ENCODE measurements around the gene MAEA. TPM values are rescaled to one million over a fixed set of nuclear protein-coding genes. Genes with fewer than 3 reads are reported as not detected.

Gene MAEA
- polyA plus RNA-seq, 2 of the 4 experiments (the other 2 are of a cell fraction) = 46.1 to 58.4 TPM

DNA sequence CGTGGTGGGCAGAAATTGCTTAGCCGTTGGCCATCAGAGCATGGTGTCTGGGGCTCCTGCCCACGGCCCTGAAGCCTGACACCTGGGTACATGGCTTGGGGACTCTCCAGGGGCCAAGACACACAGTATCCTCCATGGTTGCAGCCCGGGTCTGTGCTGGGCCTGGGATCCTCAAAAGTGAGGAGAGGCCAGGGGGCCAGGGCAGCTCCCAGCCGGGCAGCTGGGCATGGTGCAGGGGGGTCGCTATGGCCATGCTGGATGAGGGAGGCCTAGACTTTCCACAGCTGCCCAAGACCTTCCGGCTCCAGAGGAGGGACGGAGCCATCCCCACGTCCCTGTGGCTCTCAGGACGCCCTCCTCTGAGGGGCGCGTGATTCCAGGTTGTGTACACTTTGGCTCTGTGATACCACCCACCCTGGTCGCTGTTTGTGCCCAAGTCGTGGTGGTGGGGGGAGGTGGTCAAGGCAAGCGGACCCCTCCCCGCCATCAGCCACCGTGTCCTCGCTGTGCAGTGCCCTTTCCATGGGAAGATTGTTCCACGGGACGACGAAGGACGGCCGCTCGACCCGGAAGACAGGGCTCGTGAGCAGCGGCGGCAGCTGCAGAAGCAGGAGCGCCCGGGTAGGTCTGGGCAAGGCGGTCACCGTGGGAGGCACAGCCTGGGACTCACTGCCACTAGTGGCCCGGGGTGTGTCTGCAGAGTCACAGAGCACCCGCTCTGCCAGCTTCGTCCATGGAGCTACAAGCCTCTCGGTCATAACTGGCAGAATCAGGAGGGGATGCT lies 90.9 kb downstream of the MAEA start:
- Histone ChIP-seq H3K27ac (no peak overlapping the region), H3K9me3 (no peaks in the 10 kb centered on the region), H3K4me1 (no peaks in the 10 kb centered on the region), H3K4me3 (no peak overlapping the region), H3K4me2 (no peak overlapping the region)
- CTCF ChIA-PET = no interaction called here
- POLR2A ChIA-PET = no interaction called here
- 91% methylated on average over 25 of the region's 36 CpGs for WGBS (ENCODE audit: missing lambda C conversion rate)
- TF ChIP-seq BHLHE40 (IDR thresholded peaks at IDR 0.05; ENCODE audit: low read depth, low read length) (no peak), MAZ (IDR thresholded peaks at IDR 0.05; ENCODE audit: borderline replicate concordance, low read depth, low read length) (no peak), HES2 (IDR thresholded peaks at IDR 0.05) (no peak), RARB (CRISPR knock-in tag; IDR thresholded peaks at IDR 0.05) (no peak)
- FAIRE-seq (no peak), ATAC-seq (no peak), DNase-seq (ENCODE audit: low read depth in 1 of 2, low spot score in 1 of 2) (no peak)

DNA sequence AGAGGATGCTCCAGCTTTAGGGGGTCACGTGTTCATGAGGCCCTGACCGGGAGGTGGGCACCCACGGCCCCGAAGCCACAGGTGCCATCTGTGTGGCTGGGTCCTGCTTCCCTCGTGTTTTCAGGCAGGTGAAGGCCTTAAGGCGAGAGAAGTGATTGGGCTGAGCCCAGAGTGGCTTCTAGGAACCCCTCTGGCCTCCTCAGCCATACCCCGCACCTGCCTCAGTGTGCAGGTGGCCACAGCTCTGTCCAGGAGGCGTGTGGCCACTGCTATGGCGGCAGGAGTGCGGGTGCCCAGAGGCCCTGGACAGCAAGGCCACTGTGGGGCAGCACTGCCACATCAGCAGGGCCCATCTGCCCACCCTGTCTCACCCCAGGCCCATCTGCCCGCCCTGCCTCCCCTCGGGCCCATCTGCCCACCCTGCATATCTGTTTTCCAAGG lies 91.5 kb downstream of the MAEA start:
- Histone ChIP-seq H3K9me3 (no peaks in the 10 kb centered on the region), H3K4me1 (no peaks in the 10 kb centered on the region), H3K4me3 (no peak overlapping the region), H3K27ac (no peak overlapping the region), H3K4me2 (no peak overlapping the region)
- no peak for TF ChIP-seq MAZ (IDR thresholded peaks at IDR 0.05; ENCODE audit: borderline replicate concordance, low read depth, low read length)
- TF ChIP-seq RFX5 (IDR thresholded peaks at IDR 0.05) = no peak
- TF ChIP-seq EP300 (IDR thresholded peaks at IDR 0.05) = no peak
- TF ChIP-seq ZFP36 (IDR thresholded peaks at IDR 0.05; ENCODE audit: borderline replicate concordance, partially characterized antibody) = no peak
- TF ChIP-seq NR3C1 (IDR thresholded peaks at IDR 0.05) = no peak
- TF ChIP-seq MYC (IDR thresholded peaks at IDR 0.05; ENCODE audit: borderline replicate concordance, low read length) = no peak
- no peak for TF ChIP-seq FOSB (CRISPR knock-in tag; IDR thresholded peaks at IDR 0.05)
- TF ChIP-seq FOXS1 (CRISPR knock-in tag; IDR thresholded peaks at IDR 0.05) = no peak
- TF ChIP-seq GATA3 (IDR thresholded peaks at IDR 0.05; ENCODE audit: borderline replicate concordance) = no peak
- no peak for TF ChIP-seq ZSCAN20 (CRISPR knock-in tag; IDR thresholded peaks at IDR 0.05)
- no peak for TF ChIP-seq EHMT2 (IDR thresholded peaks at IDR 0.05; ENCODE audit: low read depth)
- no peak for TF ChIP-seq HOXA7 (CRISPR knock-in tag; IDR thresholded peaks at IDR 0.05)
- TF ChIP-seq HOXB5 (CRISPR knock-in tag; IDR thresholded peaks at IDR 0.05) = no peak
- TF ChIP-seq CBX8 (IDR thresholded peaks at IDR 0.05) = no peak
- TF ChIP-seq SREBF2 (IDR thresholded peaks at IDR 0.05) = no peak
- no peak for TF ChIP-seq JUNB (IDR thresholded peaks at IDR 0.05)
- ChIA-PET CTCF (no interaction called here), POLR2A (no interaction called here)
- DNase-seq (ENCODE audit: low read depth in 1 of 2, low spot score in 1 of 2) (no peak), FAIRE-seq (no peak), ATAC-seq (no peak)
- 86% methylated on average over 11 of the region's 12 CpGs for WGBS (ENCODE audit: missing lambda C conversion rate)

DNA sequence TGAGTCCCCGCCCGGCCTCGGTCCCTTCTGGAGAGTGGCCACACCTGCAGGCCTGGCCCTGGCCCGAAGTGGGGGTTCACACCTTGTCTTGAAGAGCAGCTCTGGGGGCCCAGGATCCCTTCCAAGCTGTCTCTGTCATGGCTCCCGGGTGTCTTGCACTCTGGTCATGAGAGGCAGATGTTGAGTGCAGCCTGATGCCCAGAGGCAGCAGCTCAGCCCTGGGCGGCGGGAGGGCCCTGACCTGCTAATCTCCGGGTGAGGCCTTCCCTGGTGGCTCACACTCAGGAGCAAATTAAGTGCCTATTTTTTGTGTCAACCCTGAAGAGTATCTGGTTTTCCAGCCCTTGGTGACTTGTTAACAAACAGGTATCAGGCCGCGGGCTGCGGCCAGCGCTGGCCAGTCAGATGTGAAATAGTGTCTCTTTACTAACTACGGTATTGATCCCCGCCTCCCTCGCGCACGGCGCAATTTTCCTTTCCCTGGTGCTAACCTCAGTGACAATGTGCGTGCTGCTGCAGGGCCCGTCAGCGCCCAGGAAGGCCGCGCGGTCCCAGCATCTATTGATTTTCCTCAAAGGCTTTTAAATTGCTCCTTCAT lies 92.4 kb downstream of the MAEA start:
- no peak overlapping the region for H3K4me2 ChIP-seq
- 95% methylated on average over 20 of the region's 24 CpGs for WGBS (ENCODE audit: missing lambda C conversion rate)
- no peaks in the 10 kb centered on the region for H3K4me1 ChIP-seq
- H3K9me3 ChIP-seq = no peaks in the 10 kb centered on the region
- ATAC-seq (no peak), FAIRE-seq (no peak), DNase-seq (ENCODE audit: low read depth in 1 of 2, low spot score in 1 of 2) (no peak)
- no peak overlapping the region for H3K27ac ChIP-seq
- no peak overlapping the region for H3K4me3 ChIP-seq
- CTCF ChIA-PET = no interaction called here
- POLR2A ChIA-PET = no interaction called here
- TF ChIP-seq, protein P1, sequence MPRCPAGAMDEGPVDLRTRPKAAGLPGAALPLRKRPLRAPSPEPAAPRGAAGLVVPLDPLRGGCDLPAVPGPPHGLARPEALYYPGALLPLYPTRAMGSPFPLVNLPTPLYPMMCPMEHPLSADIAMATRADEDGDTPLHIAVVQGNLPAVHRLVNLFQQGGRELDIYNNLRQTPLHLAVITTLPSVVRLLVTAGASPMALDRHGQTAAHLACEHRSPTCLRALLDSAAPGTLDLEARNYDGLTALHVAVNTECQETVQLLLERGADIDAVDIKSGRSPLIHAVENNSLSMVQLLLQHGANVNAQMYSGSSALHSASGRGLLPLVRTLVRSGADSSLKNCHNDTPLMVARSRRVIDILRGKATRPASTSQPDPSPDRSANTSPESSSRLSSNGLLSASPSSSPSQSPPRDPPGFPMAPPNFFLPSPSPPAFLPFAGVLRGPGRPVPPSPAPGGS (IDR thresholded peaks at IDR 0.05) = no peak
- TF ChIP-seq CBX2 (IDR thresholded peaks at IDR 0.05; ENCODE audit: borderline replicate concordance, low read depth) (no peak), EHMT2 (IDR thresholded peaks at IDR 0.05; ENCODE audit: low read depth) (no peak), E2F6 (IDR thresholded peaks at IDR 0.05; ENCODE audit: borderline replicate concordance, low read depth) (no peak), RNF2 (IDR thresholded peaks at IDR 0.05; ENCODE audit: borderline replicate concordance, low read depth) (no peak), JUN (IDR thresholded peaks at IDR 0.05) (no peak), REST (IDR thresholded peaks at IDR 0.05) (no peak), ZFP36 (IDR thresholded peaks at IDR 0.05; ENCODE audit: borderline replicate concordance, partially characterized antibody) (no peak), CEBPB (IDR thresholded peaks at IDR 0.05) (no peak), MAFK (IDR thresholded peaks at IDR 0.05; ENCODE audit: partially characterized antibody) (no peak), RARB (CRISPR knock-in tag; IDR thresholded peaks at IDR 0.05) (no peak), ZSCAN20 (CRISPR knock-in tag; IDR thresholded peaks at IDR 0.05) (no peak)
- TF ChIP-seq, protein P2, sequence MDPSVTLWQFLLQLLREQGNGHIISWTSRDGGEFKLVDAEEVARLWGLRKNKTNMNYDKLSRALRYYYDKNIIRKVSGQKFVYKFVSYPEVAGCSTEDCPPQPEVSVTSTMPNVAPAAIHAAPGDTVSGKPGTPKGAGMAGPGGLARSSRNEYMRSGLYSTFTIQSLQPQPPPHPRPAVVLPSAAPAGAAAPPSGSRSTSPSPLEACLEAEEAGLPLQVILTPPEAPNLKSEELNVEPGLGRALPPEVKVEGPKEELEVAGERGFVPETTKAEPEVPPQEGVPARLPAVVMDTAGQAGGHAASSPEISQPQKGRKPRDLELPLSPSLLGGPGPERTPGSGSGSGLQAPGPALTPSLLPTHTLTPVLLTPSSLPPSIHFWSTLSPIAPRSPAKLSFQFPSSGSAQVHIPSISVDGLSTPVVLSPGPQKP (IDR thresholded peaks at IDR 0.05; ENCODE audit: low read depth, low read length) = no peak

Data from A549 (cell line).